ENCODE results near the gene NUP188.
"Not testable (repeated sequence)": the region's sequence is repeated elsewhere in the genome, so short reads cannot be mapped to it uniquely, and the experiment has no call there.

The NUP188 gene

DNA sequence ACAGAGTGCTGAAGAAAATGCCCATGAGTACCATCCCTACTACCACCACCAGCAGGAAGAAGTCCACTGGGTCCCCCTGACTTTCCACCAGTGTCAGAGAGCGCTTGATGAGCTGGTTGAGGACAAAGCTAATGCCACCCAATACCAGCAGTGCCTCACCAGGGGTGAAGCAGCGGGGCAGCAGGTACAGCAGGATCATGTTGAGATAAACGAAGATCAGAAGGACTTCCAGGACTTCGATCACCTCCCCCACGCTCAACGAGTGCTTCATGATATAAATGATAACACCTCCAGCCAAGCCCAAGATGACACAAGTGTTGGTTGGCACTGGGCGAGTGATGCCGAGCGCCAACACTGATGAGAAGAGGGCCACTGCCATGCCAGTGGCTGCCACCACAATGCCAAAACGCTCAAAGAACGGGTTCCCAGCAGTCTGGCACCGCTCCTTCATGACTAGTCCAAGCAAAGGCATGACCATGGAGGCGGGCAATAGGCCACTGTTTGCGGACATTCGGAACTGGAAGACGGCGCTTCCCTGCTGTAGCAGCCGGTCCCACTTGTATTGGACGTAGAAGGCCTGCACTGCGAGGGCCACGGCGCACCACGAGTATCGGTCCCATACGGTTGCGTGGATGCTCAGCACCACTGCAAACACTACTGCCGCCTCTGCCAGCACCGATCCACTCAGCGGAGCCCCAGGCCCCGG, 775 bp upstream of the NUP188 start:
- H3K4me3 ChIP-seq (ENCODE audit: low read depth, low read length), result peak overlapping the region; percentile 96
- TF ChIP-seq, protein P1, sequence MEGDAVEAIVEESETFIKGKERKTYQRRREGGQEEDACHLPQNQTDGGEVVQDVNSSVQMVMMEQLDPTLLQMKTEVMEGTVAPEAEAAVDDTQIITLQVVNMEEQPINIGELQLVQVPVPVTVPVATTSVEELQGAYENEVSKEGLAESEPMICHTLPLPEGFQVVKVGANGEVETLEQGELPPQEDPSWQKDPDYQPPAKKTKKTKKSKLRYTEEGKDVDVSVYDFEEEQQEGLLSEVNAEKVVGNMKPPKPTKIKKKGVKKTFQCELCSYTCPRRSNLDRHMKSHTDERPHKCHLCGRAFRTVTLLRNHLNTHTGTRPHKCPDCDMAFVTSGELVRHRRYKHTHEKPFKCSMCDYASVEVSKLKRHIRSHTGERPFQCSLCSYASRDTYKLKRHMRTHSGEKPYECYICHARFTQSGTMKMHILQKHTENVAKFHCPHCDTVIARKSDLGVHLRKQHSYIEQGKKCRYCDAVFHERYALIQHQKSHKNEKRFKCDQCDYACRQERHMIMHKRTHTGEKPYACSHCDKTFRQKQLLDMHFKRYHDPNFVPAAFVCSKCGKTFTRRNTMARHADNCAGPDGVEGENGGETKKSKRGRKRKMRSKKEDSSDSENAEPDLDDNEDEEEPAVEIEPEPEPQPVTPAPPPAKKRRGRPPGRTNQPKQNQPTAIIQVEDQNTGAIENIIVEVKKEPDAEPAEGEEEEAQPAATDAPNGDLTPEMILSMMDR (IDR thresholded peaks at IDR 0.05; ENCODE audit: borderline replicate concordance, insufficient read depth, low read depth, low read length), result no peak

GRCh38 chr9:128947277-128947526, 297 bp upstream of the NUP188 start:
- H3K4me3 ChIP-seq (ENCODE audit: low read depth, low read length), result peak overlapping the region; percentile 96
- TF ChIP-seq, protein P1 (IDR thresholded peaks at IDR 0.05; ENCODE audit: borderline replicate concordance, insufficient read depth, low read depth, low read length), result no peak

- not testable (repeated sequence) for H3K4me3 ChIP-seq (ENCODE audit: low read depth, low read length)
Measured at GRCh38 chr9:128961403-128961802, 13.9 kb downstream of the NUP188 start.

GRCh38 chr9:128969491-128969890, 22.0 kb downstream of the NUP188 start:
- TF ChIP-seq, protein P1 (IDR thresholded peaks at IDR 0.05; ENCODE audit: borderline replicate concordance, insufficient read depth, low read depth, low read length), result no peak
- H3K4me3 ChIP-seq (ENCODE audit: low read depth, low read length), result no peak overlapping the region

DNA sequence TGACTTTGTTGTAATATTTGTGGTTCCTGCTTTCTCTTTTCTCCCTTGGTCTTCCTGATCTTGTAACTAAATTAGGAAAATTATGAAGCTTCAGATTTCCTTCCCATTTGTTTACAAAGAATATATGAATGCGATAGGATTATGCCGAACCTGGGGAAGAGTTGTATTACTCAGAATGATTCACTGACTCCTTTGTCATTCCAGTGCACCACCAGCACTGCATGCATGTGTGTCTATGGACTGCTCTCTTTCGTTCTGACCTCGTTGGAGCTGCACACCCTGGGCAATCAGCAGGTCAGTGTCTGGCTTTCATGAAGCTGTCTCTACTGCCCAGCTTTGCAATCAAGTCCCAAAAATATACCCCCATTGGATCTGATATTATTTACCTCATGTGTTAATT, 25.5 kb downstream of the NUP188 start:
- TF ChIP-seq, protein P1 (IDR thresholded peaks at IDR 0.05; ENCODE audit: borderline replicate concordance, insufficient read depth, low read depth, low read length), result no peak
- no peak overlapping the region for H3K4me3 ChIP-seq (ENCODE audit: low read depth, low read length)

GRCh38 chr9:128979111-128979510, 31.6 kb downstream of the NUP188 start:
- TF ChIP-seq, protein P1 (IDR thresholded peaks at IDR 0.05; ENCODE audit: borderline replicate concordance, insufficient read depth, low read depth, low read length), result no peak
- H3K4me3 ChIP-seq (ENCODE audit: low read depth, low read length), result no peak overlapping the region

GRCh38 chr9:128983536-128983935, 36.0 kb downstream of the NUP188 start:
- H3K4me3 ChIP-seq (ENCODE audit: low read depth, low read length), result no peak overlapping the region
- TF ChIP-seq, protein P1 (IDR thresholded peaks at IDR 0.05; ENCODE audit: borderline replicate concordance, insufficient read depth, low read depth, low read length), result no peak

DNA sequence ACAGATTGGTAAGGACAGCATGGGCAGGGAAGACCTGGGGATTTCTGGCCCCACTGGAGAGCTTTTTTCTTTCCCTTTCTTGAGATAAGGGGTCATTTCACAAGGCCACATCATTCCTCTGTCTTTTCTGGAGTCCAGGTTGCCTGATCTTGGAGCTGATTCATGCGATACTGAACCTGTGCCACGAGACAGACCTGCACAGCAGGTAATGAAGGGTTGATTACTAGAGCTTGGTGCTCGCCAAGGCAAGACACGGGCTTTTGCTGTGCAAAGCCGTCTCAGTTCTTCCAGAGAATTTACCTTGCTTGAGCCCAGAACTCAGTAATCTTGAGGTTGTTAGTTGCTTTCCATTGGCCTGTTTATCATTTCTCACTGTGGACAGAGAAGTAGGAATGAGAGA, 39.2 kb downstream of the NUP188 start:
- no peak overlapping the region for H3K4me3 ChIP-seq (ENCODE audit: low read depth, low read length)
- TF ChIP-seq, protein P1 (IDR thresholded peaks at IDR 0.05; ENCODE audit: borderline replicate concordance, insufficient read depth, low read depth, low read length), result no peak
